ENCODE measurements around the gene BARHL1. TPM values are rescaled to one million over a fixed set of nuclear protein-coding genes. Genes with fewer than 3 reads are reported as not detected.

The BARHL1 gene
- total RNA-seq, 1 experiment from 2014 or later: 0.15 TPM

GRCh38 chr9:132538071-132538470 is 44.3 kb upstream of the BARHL1 start (continued):
- TF ChIP-seq ATF3 (CRISPR knock-in tag; conservative IDR thresholded peaks at IDR 0.05) (no peak), GRHL2 (CRISPR knock-in tag; IDR thresholded peaks at IDR 0.05; ENCODE audit: insufficient replicate concordance, severe bottlenecking) (no peak), CBFB (CRISPR knock-in tag; IDR thresholded peaks at IDR 0.05; ENCODE audit: low read depth) (no peak), IRF2 (CRISPR knock-in tag; IDR thresholded peaks at IDR 0.05; ENCODE audit: borderline replicate concordance, low read depth) (no peak), STAT6 (CRISPR knock-in tag; conservative IDR thresholded peaks at IDR 0.05; ENCODE audit: low read depth) (no peak), RELA (CRISPR knock-in tag; IDR thresholded peaks at IDR 0.05; ENCODE audit: borderline replicate concordance) (no peak)
- TF ChIP-seq, protein P1, sequence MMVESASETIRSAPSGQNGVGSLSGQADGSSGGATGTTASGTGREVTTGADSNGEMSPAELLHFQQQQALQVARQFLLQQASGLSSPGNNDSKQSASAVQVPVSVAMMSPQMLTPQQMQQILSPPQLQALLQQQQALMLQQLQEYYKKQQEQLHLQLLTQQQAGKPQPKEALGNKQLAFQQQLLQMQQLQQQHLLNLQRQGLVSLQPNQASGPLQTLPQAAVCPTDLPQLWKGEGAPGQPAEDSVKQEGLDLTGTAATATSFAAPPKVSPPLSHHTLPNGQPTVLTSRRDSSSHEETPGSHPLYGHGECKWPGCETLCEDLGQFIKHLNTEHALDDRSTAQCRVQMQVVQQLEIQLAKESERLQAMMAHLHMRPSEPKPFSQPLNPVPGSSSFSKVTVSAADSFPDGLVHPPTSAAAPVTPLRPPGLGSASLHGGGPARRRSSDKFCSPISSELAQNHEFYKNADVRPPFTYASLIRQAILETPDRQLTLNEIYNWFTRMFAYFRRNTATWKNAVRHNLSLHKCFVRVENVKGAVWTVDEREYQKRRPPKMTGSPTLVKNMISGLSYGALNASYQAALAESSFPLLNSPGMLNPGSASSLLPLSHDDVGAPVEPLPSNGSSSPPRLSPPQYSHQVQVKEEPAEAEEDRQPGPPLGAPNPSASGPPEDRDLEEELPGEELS (CRISPR knock-in tag; IDR thresholded peaks at IDR 0.05): no peak
- TF ChIP-seq, protein P2, sequence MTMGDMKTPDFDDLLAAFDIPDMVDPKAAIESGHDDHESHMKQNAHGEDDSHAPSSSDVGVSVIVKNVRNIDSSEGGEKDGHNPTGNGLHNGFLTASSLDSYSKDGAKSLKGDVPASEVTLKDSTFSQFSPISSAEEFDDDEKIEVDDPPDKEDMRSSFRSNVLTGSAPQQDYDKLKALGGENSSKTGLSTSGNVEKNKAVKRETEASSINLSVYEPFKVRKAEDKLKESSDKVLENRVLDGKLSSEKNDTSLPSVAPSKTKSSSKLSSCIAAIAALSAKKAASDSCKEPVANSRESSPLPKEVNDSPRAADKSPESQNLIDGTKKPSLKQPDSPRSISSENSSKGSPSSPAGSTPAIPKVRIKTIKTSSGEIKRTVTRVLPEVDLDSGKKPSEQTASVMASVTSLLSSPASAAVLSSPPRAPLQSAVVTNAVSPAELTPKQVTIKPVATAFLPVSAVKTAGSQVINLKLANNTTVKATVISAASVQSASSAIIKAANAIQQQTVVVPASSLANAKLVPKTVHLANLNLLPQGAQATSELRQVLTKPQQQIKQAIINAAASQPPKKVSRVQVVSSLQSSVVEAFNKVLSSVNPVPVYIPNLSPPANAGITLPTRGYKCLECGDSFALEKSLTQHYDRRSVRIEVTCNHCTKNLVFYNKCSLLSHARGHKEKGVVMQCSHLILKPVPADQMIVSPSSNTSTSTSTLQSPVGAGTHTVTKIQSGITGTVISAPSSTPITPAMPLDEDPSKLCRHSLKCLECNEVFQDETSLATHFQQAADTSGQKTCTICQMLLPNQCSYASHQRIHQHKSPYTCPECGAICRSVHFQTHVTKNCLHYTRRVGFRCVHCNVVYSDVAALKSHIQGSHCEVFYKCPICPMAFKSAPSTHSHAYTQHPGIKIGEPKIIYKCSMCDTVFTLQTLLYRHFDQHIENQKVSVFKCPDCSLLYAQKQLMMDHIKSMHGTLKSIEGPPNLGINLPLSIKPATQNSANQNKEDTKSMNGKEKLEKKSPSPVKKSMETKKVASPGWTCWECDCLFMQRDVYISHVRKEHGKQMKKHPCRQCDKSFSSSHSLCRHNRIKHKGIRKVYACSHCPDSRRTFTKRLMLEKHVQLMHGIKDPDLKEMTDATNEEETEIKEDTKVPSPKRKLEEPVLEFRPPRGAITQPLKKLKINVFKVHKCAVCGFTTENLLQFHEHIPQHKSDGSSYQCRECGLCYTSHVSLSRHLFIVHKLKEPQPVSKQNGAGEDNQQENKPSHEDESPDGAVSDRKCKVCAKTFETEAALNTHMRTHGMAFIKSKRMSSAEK (CRISPR knock-in tag; IDR thresholded peaks at IDR 0.05; ENCODE audit: borderline replicate concordance): no peak

DNA sequence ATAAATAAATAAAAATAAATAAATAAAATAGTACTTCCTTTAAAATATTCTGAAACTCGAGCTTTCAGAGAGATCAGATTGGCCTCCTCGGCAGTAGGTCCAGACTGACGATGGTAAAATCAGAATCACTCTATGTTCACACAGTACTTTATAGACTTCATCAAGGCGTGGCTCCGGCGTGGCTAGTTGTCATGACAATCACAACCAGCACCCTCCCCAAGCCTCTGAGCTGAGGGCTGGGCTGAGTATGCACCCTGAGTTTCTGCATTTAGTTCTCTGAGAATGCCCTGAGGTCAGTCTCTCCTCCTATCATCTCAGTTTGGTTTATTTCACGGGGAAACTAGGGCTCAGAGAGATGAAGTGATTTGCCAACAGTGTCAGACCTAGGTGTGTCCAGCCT is 43.3 kb upstream of the BARHL1 start:
- Mint-ChIP-seq H3K27me3 (ENCODE audit: low read depth) (no peaks in the 10 kb centered on the region; the same call in 1 of the 2 replicates), H3K4me3 (no peak overlapping the region), H3K9me3 (peaks cover 20% of the 10 kb centered on the region), H3K4me1 (peaks cover 14% of the 10 kb centered on the region), H3K36me3 (peaks cover 7% of the 10 kb centered on the region), H3K27ac (no peak overlapping the region)
- ATAC-seq (no peak), DNase-seq (ENCODE audit: low spot score) (no peak)
- ChIA-PET POLR2A (no interaction called here), CTCF (no interaction called here)
- TF ChIP-seq E2F1 (CRISPR knock-in tag; IDR thresholded peaks at IDR 0.05): no peak
- TF ChIP-seq AR (CRISPR knock-in tag; IDR thresholded peaks at IDR 0.05): no peak
- no peak for TF ChIP-seq TEAD1 (CRISPR knock-in tag; IDR thresholded peaks at IDR 0.05)
- no peak for TF ChIP-seq ZNF671 (CRISPR knock-in tag; IDR thresholded peaks at IDR 0.05)
- no peak for TF ChIP-seq NR3C1 (CRISPR knock-in tag; conservative IDR thresholded peaks at IDR 0.05; ENCODE audit: low read depth)
- TF ChIP-seq GABPB1 (CRISPR knock-in tag; IDR thresholded peaks at IDR 0.05): no peak
- TF ChIP-seq, protein P3, sequence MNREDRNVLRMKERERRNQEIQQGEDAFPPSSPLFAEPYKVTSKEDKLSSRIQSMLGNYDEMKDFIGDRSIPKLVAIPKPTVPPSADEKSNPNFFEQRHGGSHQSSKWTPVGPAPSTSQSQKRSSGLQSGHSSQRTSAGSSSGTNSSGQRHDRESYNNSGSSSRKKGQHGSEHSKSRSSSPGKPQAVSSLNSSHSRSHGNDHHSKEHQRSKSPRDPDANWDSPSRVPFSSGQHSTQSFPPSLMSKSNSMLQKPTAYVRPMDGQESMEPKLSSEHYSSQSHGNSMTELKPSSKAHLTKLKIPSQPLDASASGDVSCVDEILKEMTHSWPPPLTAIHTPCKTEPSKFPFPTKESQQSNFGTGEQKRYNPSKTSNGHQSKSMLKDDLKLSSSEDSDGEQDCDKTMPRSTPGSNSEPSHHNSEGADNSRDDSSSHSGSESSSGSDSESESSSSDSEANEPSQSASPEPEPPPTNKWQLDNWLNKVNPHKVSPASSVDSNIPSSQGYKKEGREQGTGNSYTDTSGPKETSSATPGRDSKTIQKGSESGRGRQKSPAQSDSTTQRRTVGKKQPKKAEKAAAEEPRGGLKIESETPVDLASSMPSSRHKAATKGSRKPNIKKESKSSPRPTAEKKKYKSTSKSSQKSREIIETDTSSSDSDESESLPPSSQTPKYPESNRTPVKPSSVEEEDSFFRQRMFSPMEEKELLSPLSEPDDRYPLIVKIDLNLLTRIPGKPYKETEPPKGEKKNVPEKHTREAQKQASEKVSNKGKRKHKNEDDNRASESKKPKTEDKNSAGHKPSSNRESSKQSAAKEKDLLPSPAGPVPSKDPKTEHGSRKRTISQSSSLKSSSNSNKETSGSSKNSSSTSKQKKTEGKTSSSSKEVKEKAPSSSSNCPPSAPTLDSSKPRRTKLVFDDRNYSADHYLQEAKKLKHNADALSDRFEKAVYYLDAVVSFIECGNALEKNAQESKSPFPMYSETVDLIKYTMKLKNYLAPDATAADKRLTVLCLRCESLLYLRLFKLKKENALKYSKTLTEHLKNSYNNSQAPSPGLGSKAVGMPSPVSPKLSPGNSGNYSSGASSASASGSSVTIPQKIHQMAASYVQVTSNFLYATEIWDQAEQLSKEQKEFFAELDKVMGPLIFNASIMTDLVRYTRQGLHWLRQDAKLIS (CRISPR knock-in tag; IDR thresholded peaks at IDR 0.05; ENCODE audit: borderline replicate concordance): no peak
- TF ChIP-seq, protein P4, sequence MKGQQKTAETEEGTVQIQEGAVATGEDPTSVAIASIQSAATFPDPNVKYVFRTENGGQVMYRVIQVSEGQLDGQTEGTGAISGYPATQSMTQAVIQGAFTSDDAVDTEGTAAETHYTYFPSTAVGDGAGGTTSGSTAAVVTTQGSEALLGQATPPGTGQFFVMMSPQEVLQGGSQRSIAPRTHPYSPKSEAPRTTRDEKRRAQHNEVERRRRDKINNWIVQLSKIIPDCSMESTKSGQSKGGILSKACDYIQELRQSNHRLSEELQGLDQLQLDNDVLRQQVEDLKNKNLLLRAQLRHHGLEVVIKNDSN (CRISPR knock-in tag; IDR thresholded peaks at IDR 0.05): no peak
- no peak for TF ChIP-seq MYBL2 (CRISPR knock-in tag; IDR thresholded peaks at IDR 0.05)
- TF ChIP-seq NFE2L1 (CRISPR knock-in tag; IDR thresholded peaks at IDR 0.05): no peak

Measured in WTC11 (cell line).